Measurements from ENCODE around the gene SGO2. TPM values are rescaled to one million over a fixed set of nuclear protein-coding genes. Genes with fewer than 3 reads are reported as not detected.

Gene SGO2
- total RNA-seq, 4 donors from 2014 or later: 1.8 to 12.5 (median 2.3) TPM

- Histone ChIP-seq H3K9me3 (no peaks in the 10 kb centered on the region), H3K36me3 (no peaks in the 10 kb centered on the region), H3K4me1 (no peaks in the 10 kb centered on the region), H3K27ac (no peak overlapping the region), H3K4me3 (no peak overlapping the region), H3K27me3 (no peaks in the 10 kb centered on the region)
- intact Hi-C loops (cut with DNase I; ENCODE audit: low total_unique reads): no loop called here
- DNase-seq: no peak
- no peak for TF ChIP-seq POLR2A (IDR thresholded peaks at IDR 0.05)
- no peak for TF ChIP-seq CTCF (IDR thresholded peaks at IDR 0.05)
Observed at GRCh38 chr2:200490001-200490400, 36.0 kb upstream of the SGO2 start.

- Histone ChIP-seq H3K36me3 (no peaks in the 10 kb centered on the region), H3K4me1 (no peaks in the 10 kb centered on the region), H3K9me3 (no peaks in the 10 kb centered on the region), H3K4me3 (no peak overlapping the region), H3K27me3 (no peaks in the 10 kb centered on the region), H3K27ac (no peak overlapping the region)
- DNase-seq: no peak
- TF ChIP-seq CTCF (IDR thresholded peaks at IDR 0.05): no peak
- intact Hi-C loops (cut with DNase I; ENCODE audit: low total_unique reads): no loop called here
Observed at GRCh38 chr2:200492656-200493055, 33.4 kb upstream of the SGO2 start.

GRCh38 chr2:200494048-200494447 lies 32.0 kb upstream of the SGO2 start:
- no peak for DNase-seq
- Histone ChIP-seq H3K27me3 (no peaks in the 10 kb centered on the region), H3K9me3 (no peaks in the 10 kb centered on the region), H3K27ac (no peak overlapping the region), H3K4me3 (no peak overlapping the region), H3K36me3 (no peaks in the 10 kb centered on the region), H3K4me1 (no peaks in the 10 kb centered on the region)
- intact Hi-C loops (cut with DNase I; ENCODE audit: low total_unique reads): no loop called here
- TF ChIP-seq CTCF (IDR thresholded peaks at IDR 0.05): no peak
- TF ChIP-seq POLR2A (IDR thresholded peaks at IDR 0.05): no peak

- Histone ChIP-seq H3K27ac (no peak overlapping the region), H3K36me3 (no peaks in the 10 kb centered on the region)
- no peak for TF ChIP-seq POLR2A (IDR thresholded peaks at IDR 0.05)
- TF ChIP-seq CTCF (IDR thresholded peaks at IDR 0.05): no peak
Observed at GRCh38 chr2:200496696-200497095, 29.3 kb upstream of the SGO2 start.

GRCh38 chr2:200498402-200499162 lies 27.4 kb upstream of the SGO2 start:
- H3K4me1 ChIP-seq: no peaks in the 10 kb centered on the region
- no peaks in the 10 kb centered on the region for H3K36me3 ChIP-seq
- H3K4me3 ChIP-seq: no peak overlapping the region
- TF ChIP-seq CTCF (IDR thresholded peaks at IDR 0.05) (no peak), POLR2A (IDR thresholded peaks at IDR 0.05) (no peak)
- intact Hi-C loops (cut with DNase I; ENCODE audit: low total_unique reads): no loop called here
- no peaks in the 10 kb centered on the region for H3K9me3 ChIP-seq
- H3K27ac ChIP-seq: no peak overlapping the region
- no peak for DNase-seq
- H3K27me3 ChIP-seq: no peaks in the 10 kb centered on the region

More at GRCh38 chr2:200496696-200497095, 29.3 kb upstream of the SGO2 start:
- intact Hi-C loops (cut with DNase I; ENCODE audit: low total_unique reads): no loop called here
- H3K4me3 ChIP-seq: no peak overlapping the region
- no peaks in the 10 kb centered on the region for H3K9me3 ChIP-seq
- H3K27me3 ChIP-seq: no peaks in the 10 kb centered on the region
- no peaks in the 10 kb centered on the region for H3K4me1 ChIP-seq
- no peak for DNase-seq
